Measurements from ENCODE around the gene FAM98C.
"Not testable (repeated sequence)": the region's sequence is repeated elsewhere in the genome, so short reads cannot be mapped to it uniquely, and the experiment has no call there.

FAM98C gene

GRCh38 chr19:38402967-38403674, at the start of gene FAM98C:
Gene FAM98C, plus strand, starts transcription at chr19:38403093. Its CDS starts 61 bp downstream, at chr19:38403154.
- no peak for DNase-seq

DNA sequence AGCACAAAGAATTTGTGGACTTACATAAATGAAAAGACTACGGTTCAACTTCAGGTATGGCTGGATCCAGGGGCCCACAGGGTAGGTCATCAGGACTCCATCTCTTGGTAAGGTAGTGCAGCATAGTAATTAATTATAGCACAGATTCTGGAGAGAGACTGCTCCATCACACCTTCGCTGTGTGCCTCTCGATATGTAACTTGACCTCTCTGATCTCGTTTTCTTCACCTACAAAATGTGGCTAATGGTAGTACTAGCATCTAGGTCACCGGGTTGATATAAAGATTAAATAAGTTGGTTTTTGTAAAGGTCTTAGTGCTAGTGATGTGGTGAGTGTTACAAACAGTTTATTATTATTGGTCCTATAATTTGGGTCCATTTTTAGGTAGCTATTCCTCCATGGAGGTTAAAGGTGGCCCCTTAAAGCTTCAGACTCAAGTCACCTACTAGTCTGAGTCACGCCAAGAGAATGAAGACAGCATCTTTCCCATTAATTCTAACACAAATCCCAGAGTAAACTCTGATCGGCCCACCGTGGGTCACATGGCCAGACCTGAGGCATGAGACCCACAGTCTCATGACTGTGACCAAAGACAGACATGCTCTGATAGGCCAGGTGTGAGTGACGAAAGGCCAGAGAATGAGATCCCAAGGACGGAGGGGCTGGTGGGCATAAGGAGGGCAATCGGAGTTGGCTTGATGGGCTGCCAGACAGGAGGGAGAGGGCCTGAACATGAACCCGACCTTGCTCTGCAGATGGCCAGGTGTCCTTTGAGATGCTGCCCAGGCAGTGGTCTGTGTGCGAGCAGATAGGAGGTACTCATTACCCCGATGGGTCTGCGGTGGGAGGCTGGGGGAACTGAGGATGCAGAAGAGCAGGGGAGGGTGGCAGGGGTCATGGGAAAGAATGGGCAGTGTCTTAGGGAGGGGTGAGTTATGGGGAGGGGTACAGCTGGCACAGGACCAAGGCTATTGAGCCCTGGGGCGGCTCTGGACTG, 46.9 kb upstream of the FAM98C start:
- no peak for DNase-seq

- no peak for DNase-seq
These were observed 44.8 kb upstream of the FAM98C start for GRCh38 chr19:38358071-38358470.

- DNase-seq, result no peak
These were observed 43.5 kb upstream of the FAM98C start for GRCh38 chr19:38359242-38360021.

DNA sequence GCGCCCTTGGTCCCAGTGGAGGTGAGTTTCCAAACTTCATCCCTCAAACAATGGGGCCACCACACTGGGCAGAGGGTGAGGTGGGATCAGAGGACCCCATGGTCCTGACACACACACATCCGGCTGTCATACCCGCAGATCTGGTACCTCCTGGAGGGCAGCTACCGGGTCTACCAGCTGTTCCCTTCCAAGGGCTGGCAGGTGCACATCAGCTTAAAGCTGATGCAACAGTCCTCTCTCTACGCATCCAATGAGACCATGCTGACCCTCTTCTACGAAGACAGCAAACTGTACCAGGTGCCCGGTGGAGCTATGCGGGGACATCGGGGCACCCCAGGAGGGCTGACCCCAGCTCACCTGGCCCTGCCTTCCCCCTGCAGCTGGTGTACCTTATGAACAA, 42.5 kb upstream of the FAM98C start:
- no peak for DNase-seq

DNA sequence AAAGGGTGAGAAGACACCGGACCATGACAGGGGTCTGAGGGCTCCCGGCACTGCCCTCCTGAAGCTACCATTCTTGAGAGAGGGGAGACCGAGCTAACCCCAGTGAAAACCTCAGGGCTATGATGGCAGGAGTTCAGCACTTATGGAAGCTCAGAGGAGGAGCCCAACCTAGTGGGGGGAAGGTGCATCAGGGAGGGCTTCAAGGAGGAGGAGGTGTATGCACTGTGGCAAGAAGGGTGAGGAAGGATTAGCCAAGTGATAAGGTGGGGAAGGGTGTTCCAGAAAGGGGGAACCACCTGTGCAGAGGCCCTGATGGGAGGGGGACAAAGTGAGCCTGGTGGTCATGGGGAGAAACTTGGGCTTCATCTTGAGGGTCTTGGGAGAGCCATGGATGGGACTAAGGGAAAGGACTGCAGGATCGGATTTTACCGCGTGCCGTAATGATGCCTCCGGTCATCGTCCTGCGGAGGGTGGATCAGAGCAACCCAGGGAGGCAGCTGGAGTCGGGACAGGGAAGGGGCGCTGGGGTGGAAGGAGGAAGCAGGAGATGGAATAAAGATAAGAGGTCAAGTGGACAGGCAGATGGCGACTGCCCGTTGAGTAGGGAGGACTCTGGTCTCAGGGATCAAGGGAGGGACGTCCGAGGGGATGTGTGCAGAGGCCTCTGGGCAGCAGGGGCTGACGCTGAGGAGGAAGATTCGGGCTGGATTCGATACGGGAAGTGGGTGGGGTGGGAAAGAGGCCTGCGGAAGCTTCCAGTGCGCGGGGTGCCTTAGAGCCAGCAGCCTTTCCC, 41.9 kb upstream of the FAM98C start:
- no peak for DNase-seq

GRCh38 chr19:38361633-38362075, 41.2 kb upstream of the FAM98C start:
- no peak for DNase-seq

- no peak for DNase-seq
These were observed 40.6 kb upstream of the FAM98C start for GRCh38 chr19:38362076-38362945.

GRCh38 chr19:38362946-38363688, 39.8 kb upstream of the FAM98C start:
- not testable (repeated sequence) for DNase-seq

- DNase-seq, result no peak
These were observed 35.9 kb upstream of the FAM98C start for GRCh38 chr19:38367041-38367440.

DNA sequence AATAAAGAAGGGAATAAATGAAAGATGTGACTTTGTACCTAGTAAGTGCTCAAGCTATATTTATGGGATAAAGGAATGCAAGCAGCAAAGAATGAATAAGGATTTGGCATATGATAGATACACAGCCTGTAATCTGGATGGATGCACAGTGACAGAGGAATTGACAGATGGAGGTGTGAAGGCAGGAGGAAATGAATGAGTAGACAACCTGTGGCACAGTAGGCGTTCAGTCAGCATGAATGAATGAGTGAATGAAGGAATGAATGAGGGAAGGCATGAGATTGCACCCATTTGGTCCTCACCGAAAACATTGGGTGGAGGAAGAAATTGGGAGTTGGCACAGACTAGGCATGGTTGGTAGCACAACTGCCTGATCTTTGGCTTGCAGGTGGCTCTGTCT, 33.3 kb upstream of the FAM98C start:
- DNase-seq, result no peak

DNA sequence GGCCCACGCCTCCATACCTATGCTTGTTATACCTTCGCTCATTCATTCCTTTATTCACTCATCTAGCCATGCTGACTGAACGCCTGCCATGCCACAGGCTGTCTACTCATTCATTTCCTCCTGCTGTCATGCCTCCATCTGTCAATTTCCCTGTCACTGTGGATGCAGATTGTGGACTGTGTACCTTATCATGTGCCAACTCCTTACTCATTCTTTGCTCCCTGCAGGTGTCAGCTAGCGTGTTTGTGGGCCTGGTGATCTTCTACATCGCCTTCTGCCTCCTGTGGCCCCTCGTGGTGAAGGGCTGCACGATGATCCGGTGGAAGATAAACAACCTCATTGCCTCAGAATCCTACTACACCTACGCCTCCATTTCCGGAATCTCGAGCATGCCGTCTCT, 32.6 kb upstream of the FAM98C start:
- DNase-seq, result no peak

DNA sequence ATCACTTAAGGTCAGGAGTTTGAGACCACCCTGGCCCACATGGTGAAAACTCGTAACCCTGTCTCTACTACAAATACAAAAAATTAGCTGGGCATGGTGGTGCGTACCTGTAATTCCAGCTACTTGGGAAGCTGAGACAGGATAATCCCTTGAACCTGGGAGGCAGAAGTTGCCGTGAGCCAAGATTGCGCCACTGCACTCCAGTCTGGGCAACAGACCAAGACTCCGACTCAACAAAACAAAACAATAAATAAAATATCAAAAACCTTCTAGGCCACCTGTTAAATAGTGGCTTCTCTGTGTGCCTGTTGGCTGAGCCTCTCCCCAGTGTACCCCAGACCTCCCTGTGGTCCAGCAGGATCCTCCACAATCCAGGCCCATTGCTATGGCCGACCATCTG, 31.8 kb upstream of the FAM98C start:
- no peak for DNase-seq

GRCh38 chr19:38373907-38374331, 29.0 kb upstream of the FAM98C start:
- DNase-seq, result no peak

DNA sequence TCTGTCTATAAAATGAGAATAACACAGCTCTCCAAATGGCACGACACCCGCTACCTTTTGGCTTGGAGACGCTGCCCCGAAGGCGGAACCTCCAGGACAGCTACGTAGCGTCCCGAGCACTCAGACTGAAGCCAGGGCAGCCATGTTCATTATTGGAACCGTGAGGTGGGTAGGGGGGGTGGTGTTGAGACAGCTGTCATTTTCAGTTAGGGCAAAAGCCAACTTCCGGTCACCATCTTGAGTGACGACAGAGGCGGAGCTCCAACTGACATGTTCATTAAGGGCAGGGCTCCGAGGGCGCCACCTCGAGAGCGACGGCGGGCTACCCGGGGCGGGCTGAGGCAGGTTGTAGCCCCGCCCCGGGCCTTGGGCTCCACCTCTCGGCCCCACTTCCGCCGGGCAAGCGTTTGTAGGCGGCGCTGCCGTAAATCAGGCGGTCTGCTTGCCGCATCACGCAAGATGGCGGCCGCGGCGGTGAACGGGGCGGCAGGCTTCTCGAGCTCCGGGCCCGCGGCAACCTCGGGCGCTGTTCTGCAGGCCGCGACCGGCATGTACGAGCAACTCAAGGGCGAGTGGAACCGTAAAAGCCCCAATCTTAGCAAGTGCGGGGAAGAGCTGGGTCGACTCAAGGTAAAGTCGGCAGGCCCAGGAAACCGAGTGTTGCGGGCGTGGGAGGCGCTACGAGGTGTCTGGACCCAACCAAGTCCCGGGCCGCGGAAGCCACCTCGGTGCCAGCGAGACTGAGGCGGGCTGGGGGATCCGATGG, 28.4 kb upstream of the FAM98C start, which contains the start of gene PSMD8:
TSS of gene PSMD8 (plus strand) at position 240 of the 766 bp plus-strand sequence. CDS start at position 271, 31 bp downstream.
- DNase-seq, result no peak

- DNase-seq, result no peak
These were observed 27.8 kb upstream of the FAM98C start for GRCh38 chr19:38375098-38375493.

GRCh38 chr19:38375748-38376147, 27.1 kb upstream of the FAM98C start:
- DNase-seq, result no peak

GRCh38 chr19:38376576-38376975, 26.3 kb upstream of the FAM98C start:
- no peak for DNase-seq

GRCh38 chr19:38377052-38377451, 25.8 kb upstream of the FAM98C start:
- no peak for DNase-seq

Measured in cortex of kidney (tissue), 1 donor.